ENCODE results near the gene OR10AG1. TPM values are rescaled to one million over a fixed set of nuclear protein-coding genes. Genes with fewer than 3 reads are reported as not detected.

OR10AG1 gene
- total and polyA plus RNA-seq, 9 donors: not detected

DNA sequence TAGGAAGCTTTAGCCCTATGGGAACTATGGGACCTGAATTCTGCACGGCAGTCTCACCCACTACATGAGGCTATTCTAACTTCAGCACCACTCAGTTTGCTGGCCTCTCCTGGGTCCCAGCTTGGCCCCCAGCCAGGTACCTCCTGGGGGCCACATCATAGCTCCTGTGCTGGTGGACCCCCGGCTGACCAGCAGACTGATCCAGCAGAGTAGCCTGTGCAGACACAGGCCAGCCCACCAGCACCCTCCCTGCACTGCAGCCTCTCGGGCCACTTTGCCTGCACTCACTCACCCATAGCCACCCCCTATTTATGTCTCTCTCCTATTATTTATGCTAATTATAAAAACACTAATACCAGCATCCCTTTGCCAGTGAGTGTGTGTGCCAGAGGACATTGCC lies 1.2 kb upstream of the OR10AG1 start:
- H3K4me1 ChIP-seq (ENCODE audit: insufficient read depth): no peaks in the 10 kb centered on the region
- H3K9me3 ChIP-seq: no peaks in the 10 kb centered on the region
- no peak overlapping the region for H3K4me3 ChIP-seq
- no peaks in the 10 kb centered on the region for H3K27me3 ChIP-seq
- no peak overlapping the region for H3K27ac ChIP-seq
- no peaks in the 10 kb centered on the region for H3K36me3 ChIP-seq
- intact Hi-C loops (cut with DNase I): no loop called here
- WGBS, 3 donors: 85 to 92% (median 85%) methylated on average over 3 of the region's 3 CpGs
- no peak for TF ChIP-seq EP300 (IDR thresholded peaks at IDR 0.05)
- no peak for TF ChIP-seq POLR2A (IDR thresholded peaks at IDR 0.05)
- TF ChIP-seq, protein P1, sequence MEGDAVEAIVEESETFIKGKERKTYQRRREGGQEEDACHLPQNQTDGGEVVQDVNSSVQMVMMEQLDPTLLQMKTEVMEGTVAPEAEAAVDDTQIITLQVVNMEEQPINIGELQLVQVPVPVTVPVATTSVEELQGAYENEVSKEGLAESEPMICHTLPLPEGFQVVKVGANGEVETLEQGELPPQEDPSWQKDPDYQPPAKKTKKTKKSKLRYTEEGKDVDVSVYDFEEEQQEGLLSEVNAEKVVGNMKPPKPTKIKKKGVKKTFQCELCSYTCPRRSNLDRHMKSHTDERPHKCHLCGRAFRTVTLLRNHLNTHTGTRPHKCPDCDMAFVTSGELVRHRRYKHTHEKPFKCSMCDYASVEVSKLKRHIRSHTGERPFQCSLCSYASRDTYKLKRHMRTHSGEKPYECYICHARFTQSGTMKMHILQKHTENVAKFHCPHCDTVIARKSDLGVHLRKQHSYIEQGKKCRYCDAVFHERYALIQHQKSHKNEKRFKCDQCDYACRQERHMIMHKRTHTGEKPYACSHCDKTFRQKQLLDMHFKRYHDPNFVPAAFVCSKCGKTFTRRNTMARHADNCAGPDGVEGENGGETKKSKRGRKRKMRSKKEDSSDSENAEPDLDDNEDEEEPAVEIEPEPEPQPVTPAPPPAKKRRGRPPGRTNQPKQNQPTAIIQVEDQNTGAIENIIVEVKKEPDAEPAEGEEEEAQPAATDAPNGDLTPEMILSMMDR (IDR thresholded peaks at IDR 0.05): no peak
- DNase-seq: no peak

DNA sequence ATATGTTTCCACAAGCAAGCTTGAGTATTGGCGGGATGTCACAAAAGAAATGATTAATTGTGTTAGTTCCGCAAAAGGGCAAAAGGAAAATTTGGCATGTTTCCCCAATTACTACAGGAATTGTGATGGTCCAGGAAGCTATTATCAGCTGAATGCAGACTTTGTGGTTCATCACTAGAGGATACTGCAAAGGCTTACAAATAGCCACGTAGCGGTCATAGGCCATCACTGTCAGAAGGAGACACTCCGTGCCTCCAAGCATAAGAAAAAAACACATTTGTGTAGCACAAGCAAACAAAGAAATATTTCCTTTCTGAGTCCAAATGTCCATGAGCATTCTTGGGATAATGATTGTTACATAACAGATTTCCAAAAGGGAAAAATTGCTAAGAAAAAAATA lies 1.8 kb downstream of the OR10AG1 start:
- H3K27me3 ChIP-seq: no peaks in the 10 kb centered on the region
- intact Hi-C loops (cut with DNase I): no loop called here
- no peaks in the 10 kb centered on the region for H3K36me3 ChIP-seq
- no peak overlapping the region for H3K4me3 ChIP-seq
- no peak for DNase-seq
- TF ChIP-seq EP300 (IDR thresholded peaks at IDR 0.05): no peak
- TF ChIP-seq POLR2A (IDR thresholded peaks at IDR 0.05): no peak
- TF ChIP-seq, protein P1 (IDR thresholded peaks at IDR 0.05): no peak
- H3K4me1 ChIP-seq (ENCODE audit: insufficient read depth): no peaks in the 10 kb centered on the region
- H3K9me3 ChIP-seq: no peaks in the 10 kb centered on the region
- 74 to 81% (median 79%) methylated on average over 5 of the region's 5 CpGs for WGBS, 3 donors
- H3K27ac ChIP-seq: no peak overlapping the region

DNA sequence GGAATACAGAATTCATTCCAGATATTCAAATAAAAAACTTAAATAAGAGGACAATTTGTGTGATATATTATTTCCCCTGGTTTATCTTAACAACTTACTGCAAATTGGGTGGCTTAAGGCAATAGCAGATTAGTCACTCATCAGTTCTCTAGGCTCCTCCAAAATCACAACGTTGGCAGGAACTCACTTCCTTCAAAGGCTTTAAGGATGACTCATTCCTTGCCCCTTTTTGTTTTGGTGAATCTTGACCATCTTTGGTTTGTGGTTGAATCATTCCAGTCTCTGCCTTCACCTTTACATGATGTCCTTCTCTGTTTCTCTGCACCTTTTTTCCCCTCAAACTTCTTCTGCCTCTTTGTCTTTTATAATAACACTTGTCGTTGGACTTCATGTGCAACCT lies 3.4 kb downstream of the OR10AG1 start:
- Histone ChIP-seq H3K27me3 (no peaks in the 10 kb centered on the region), H3K27ac (no peak overlapping the region), H3K4me3 (no peak overlapping the region), H3K36me3 (no peaks in the 10 kb centered on the region), H3K9me3 (no peaks in the 10 kb centered on the region), H3K4me1 (ENCODE audit: insufficient read depth) (no peaks in the 10 kb centered on the region)
- TF ChIP-seq EP300 (IDR thresholded peaks at IDR 0.05) (no peak), POLR2A (IDR thresholded peaks at IDR 0.05) (no peak)
- DNase-seq: no peak
- 55 to 73% (median 70%) methylated on average over 2 of the region's 2 CpGs for WGBS, 3 donors
- intact Hi-C loops (cut with DNase I): no loop called here

DNA sequence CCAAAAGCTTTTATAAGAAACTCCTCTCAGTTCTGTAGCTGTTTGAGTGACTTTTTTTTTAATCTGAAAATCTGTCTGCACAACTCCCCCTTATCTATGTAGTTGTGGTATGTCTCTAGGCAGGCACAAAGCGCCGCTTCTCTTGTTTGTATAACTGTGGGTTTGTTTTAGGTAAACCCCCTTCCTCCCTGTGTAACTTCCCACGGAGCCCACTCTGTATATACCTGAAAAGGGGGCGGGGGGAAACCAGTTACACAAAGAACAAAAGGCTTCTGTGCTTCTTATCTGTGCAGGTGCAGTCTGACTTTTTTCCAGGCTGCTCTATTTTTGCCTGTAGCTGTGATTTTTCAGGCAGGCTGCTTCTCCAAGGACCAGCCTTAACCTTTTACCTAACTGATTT lies 13.2 kb downstream of the OR10AG1 start:
- no peaks in the 10 kb centered on the region for H3K36me3 ChIP-seq
- TF ChIP-seq, protein P1 (IDR thresholded peaks at IDR 0.05): no peak
- TF ChIP-seq POLR2A (IDR thresholded peaks at IDR 0.05) (no peak), EP300 (IDR thresholded peaks at IDR 0.05) (no peak)
- no peaks in the 10 kb centered on the region for H3K4me1 ChIP-seq (ENCODE audit: insufficient read depth)
- H3K27ac ChIP-seq: no peak overlapping the region
- H3K27me3 ChIP-seq: no peaks in the 10 kb centered on the region
- no peaks in the 10 kb centered on the region for H3K9me3 ChIP-seq
- no peak for DNase-seq
- no peak overlapping the region for H3K4me3 ChIP-seq
- intact Hi-C loops (cut with DNase I): no loop called here
- WGBS, 3 donors: 51 to 68% (median 55%) methylated on average over 4 of the region's 4 CpGs

DNA sequence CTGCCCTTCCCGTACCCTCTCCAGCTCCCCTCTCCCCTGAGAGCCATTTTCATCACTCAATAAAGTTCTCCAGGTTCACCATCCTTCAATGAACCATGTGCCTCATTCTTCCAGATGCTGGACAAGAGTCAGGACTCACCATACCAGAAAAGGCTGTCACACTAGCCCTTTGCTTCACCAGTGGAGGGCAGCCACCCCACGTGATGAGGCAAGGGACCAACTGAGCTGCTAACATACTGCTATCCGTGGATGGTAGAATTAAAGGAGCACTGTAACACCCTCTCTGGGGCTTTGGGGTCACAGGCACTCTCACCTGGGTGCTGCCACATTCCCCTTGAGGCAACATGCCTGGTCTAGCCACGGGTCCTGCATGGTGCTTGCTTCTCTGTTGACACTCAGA lies 20.4 kb downstream of the OR10AG1 start:
- Histone ChIP-seq H3K4me3 (no peak overlapping the region), H3K36me3 (no peaks in the 10 kb centered on the region), H3K27ac (no peak overlapping the region), H3K9me3 (no peaks in the 10 kb centered on the region), H3K27me3 (no peaks in the 10 kb centered on the region), H3K4me1 (ENCODE audit: insufficient read depth) (no peaks in the 10 kb centered on the region)
- no peak for DNase-seq
- 60 to 71% (median 63%) methylated on average over 4 of the region's 4 CpGs for WGBS, 3 donors
- TF ChIP-seq EP300 (IDR thresholded peaks at IDR 0.05) (no peak), POLR2A (IDR thresholded peaks at IDR 0.05) (no peak)
- TF ChIP-seq, protein P1 (IDR thresholded peaks at IDR 0.05): no peak
- intact Hi-C loops (cut with DNase I): no loop called here
